Mesodermal cell (in vitro differentiated cells): ENCODE measurements around the gene WDR53. TPM values are rescaled to one million over a fixed set of nuclear protein-coding genes. Genes with fewer than 3 reads are reported as not detected.
"Not testable (repeated sequence)": the region's sequence is repeated elsewhere in the genome, so short reads cannot be mapped to it uniquely, and the experiment has no call there.

Source experiments
- H3K27ac ChIP-seq: 2 replicates; pipeline ENCODE4 v1.7.0; 2013; ENCODE audit warnings: mild to moderate bottlenecking, low read depth, low read length, moderate library complexity; ENCODE audit not compliant: severe bottlenecking
- H3K36me3 ChIP-seq: 2 replicates; pipeline ENCODE4 v1.7.1; 2013; ENCODE audit warnings: mild to moderate bottlenecking, low read length, moderate library complexity; ENCODE audit not compliant: control insufficient read depth, insufficient read depth
- H3K4me1 ChIP-seq: one replicate; pipeline ENCODE4 v1.7.1; 2013; ENCODE audit warnings: mild to moderate bottlenecking, low read length; ENCODE audit not compliant: insufficient read depth, control insufficient read depth, poor library complexity, severe bottlenecking
- H3K4me3 ChIP-seq: 2 replicates; pipeline ENCODE4 v1.7.0; 2013; ENCODE audit warnings: low read length, control low read depth, mild to moderate bottlenecking; ENCODE audit not compliant: insufficient read depth, poor library complexity, severe bottlenecking; ENCODE audit errors: extremely low read depth
- H3K9me3 ChIP-seq: 2 replicates; pipeline ENCODE4 v1.7.1; 2013; ENCODE audit warnings: mild to moderate bottlenecking, low read length, moderate library complexity; ENCODE audit not compliant: control insufficient read depth
- WGBS, 2 experiments: methylation state at CpG; one replicate each; pipeline ENCODE4 v1.1.5; 2013; ENCODE audit warnings: missing lambda C conversion rate in 2 of 2; ENCODE audit not compliant: insufficient coverage in 2 of 2; 5-methylcytosine and 5-hydroxymethylcytosine counted together
- polyA plus RNA-seq, 2 experiments: library from polyadenylated mRNA; stranded (reverse); fragments of 50-300 nt; gene quantifications; one replicate each; pipeline ENCODE4 v1.2.3, GENCODE V29; 2013

Gene WDR53
- 11.8 TPM for polyA plus RNA-seq (2013, experiment 1 of 2)
- polyA plus RNA-seq (2013, experiment 2 of 2), result 12.6 TPM

DNA sequence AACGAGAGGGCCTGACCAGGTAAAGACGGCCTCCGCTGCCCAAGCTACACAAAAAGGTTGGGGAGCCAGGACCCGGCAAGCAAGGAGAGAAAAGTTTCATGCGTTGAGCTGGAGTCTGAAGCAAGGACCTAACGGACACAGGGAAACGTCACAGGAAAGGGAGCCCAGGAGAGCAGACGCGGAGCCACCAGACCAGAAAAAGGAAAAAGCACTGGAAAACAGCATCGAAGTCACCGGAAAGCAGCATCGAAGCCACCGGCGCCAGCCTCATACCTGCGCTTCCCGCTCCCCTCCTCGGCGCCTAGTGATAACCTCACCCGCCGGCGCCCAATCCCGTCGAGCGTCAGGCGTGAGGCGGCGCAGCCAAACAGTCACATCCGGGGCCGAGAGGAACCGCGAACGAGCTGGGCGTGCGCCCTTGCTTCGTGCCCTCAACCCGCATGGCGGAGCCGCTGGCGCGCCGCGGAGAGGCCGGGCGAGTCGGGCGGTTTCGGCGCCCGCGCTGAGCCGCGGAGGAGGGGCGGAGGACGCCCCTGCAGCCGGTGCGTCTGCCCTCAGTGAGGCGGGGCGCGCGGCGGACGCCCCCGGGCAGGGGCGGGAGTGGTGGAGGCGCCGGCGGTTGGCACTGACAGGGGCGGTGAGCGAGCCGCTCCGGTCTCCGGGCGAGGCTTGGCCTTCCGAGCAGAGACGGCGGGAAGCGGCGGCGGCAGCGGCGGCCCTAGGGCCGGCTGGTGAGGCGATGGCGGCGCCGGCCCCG is at the start of gene WDR53, which contains the start of gene FBXO45:
Gene WDR53, minus strand, starts transcription at position 309 of the 757 bp plus-strand sequence. CDS start 7,079 bp downstream, outside the sequence.
Gene FBXO45, plus strand, starts transcription at position 415 of the 757 bp plus-strand sequence. Its CDS starts 325 bp downstream, at position 740.
- Histone ChIP-seq H3K27ac (peak within 1 kb of the TSS; percentile 75), H3K36me3 (peaks cover 16% of the 10 kb centered on the region), H3K9me3 (no peaks in the 10 kb centered on the region), H3K4me3 (peak within 1 kb of the TSS; percentile 97), H3K4me1 (peaks cover 3% of the 10 kb centered on the region)
- 0 to 1% methylated on average over 57 to 68 of the region's 87 CpGs for WGBS, 2 experiments

DNA sequence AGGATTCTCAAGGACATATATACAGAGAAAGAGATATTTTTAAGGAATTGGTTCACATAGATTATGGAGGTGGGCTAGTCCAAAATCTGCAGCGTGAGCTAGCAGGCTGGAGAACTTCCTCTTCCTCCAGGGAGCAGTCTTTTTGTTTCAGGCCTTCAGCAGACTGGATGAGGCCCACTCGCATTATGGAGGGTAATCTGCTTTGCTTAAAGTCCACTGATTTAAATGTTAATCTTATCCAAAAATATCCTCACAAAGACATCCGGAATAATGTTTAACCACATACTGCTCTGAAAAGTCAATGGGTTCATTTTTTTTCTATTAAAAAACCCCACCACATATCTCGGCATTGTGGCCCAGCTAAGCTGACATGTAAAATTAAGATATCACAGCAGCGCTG is 48.9 kb upstream of the WDR53 start:
- no peaks in the 10 kb centered on the region for H3K9me3 ChIP-seq
- WGBS, 2 experiments, result 94 to 97% methylated on average over 4 of the region's 5 CpGs

DNA sequence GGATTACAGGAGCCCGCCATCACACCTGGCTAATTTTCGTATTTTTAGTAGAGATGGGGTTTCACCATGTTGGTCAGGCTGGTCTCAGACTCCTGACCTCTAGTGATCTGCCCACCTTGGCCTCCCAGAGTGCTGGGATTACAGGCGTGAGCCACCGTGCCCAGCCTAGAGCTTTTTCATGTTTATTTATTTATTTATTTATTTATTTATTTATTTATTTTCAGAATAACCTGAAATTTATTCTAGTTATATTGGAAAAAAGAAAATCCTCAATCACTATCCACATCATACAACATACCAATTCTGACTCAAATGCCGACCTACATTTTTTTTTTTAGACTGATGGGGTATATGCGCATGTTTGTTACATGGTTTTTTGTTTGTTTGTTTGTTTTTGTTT is 46.9 kb upstream of the WDR53 start:
- not testable (repeated sequence) for H3K36me3 ChIP-seq, H3K9me3 ChIP-seq, H3K27ac ChIP-seq, H3K4me3 ChIP-seq
- peaks cover 20% of the 10 kb centered on the region for H3K4me1 ChIP-seq
- 92 to 100% methylated on average over 1 to 2 of the region's 6 CpGs for whole genome bisulfite sequencing, 2 experiments

More for the DNA sequence above, 48.9 kb upstream of the WDR53 start:
- Histone ChIP-seq H3K4me3 (no peak overlapping the region), H3K27ac (no peak overlapping the region), H3K4me1 (peaks cover 14% of the 10 kb centered on the region), H3K36me3 (no peaks in the 10 kb centered on the region)

- H3K4me1 ChIP-seq, result peaks cover 14% of the 10 kb centered on the region
- 72 to 84% methylated on average over 6 to 7 of the region's 10 CpGs for WGBS, 2 experiments
These were observed 43.6 kb upstream of the WDR53 start for GRCh38 chr3:196611761-196612483.

DNA sequence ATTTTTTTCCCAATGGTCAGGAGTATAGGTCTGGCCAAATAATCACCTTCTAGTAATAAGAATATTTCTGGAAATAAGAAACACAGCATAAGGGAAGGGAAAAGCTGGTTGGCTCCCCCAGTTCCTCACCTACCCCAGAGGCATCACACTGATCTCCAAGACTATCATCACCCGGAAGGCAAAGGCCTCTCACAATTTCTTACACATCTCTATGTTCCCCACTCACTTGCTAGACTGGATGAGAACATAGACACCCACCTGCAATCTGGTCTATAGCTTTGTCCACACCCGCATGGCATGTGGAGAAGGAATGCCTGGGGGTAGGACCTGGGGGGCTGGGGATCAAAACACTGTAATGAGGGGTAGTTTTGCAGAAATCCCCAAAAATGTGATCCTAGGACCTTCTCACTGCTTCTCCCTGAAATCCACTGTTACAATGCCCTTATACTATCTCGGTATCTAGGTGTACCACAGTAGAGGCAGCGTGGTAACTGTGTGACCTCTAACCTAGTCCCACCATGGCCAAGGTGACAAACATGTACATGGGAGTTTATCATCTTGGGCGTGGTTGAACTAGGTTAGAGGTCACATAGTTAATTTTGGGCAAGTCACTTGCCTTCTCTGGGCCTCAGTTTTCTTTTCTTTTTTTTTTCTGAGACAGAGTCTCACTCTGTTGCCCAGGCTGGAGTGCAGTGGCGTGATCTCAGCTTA is 41.6 kb upstream of the WDR53 start:
- H3K27ac ChIP-seq, result no peak overlapping the region
- H3K9me3 ChIP-seq, result no peaks in the 10 kb centered on the region
- peaks cover 14% of the 10 kb centered on the region for H3K4me1 ChIP-seq
- H3K36me3 ChIP-seq, result no peaks in the 10 kb centered on the region
- H3K4me3 ChIP-seq, result no peak overlapping the region
- 85 to 95% methylated on average over 4 to 5 of the region's 6 CpGs for WGBS, 2 experiments

More at GRCh38 chr3:196611761-196612483, 43.6 kb upstream of the WDR53 start:
- no peak overlapping the region for H3K4me3 ChIP-seq
- peak overlapping the region; percentile 84 for H3K27ac ChIP-seq
- no peaks in the 10 kb centered on the region for H3K9me3 ChIP-seq
- no peaks in the 10 kb centered on the region for H3K36me3 ChIP-seq

GRCh38 chr3:196609343-196609775 is 41.0 kb upstream of the WDR53 start:
- WGBS, 2 experiments, result 100% methylated on average over 1 of the region's 5 CpGs; no CpG with 5 or more reads in 1 of the 2 experiments
- Histone ChIP-seq H3K4me3 (no peak overlapping the region), H3K4me1 (peaks cover 14% of the 10 kb centered on the region), H3K27ac (no peak overlapping the region), H3K36me3 (no peaks in the 10 kb centered on the region), H3K9me3 (no peaks in the 10 kb centered on the region)

DNA sequence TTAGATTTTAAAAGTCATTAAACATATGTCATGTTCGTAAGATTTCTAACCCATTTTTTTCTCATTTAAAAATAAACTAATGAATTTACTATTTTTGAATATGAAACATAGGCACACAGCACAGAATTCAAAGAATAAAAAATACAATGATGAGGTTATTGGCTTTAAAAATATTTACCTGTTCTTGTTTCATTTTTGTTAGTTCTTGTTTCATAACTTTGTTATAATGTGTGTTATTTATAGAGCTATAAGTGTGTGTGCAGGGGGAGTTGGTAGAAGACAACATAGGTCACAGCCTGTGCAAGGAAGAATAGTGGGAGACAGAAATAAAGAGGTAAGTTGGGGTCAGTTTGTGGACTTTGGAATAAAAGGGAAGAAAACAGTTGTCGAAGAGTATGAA is 40.3 kb upstream of the WDR53 start:
- H3K4me1 ChIP-seq, result peaks cover 14% of the 10 kb centered on the region
- WGBS, 2 experiments, result no CpG with 5 or more reads among the region's 2 CpGs
- H3K36me3 ChIP-seq, result no peaks in the 10 kb centered on the region
- no peak overlapping the region for H3K27ac ChIP-seq
- no peak overlapping the region for H3K4me3 ChIP-seq
- no peaks in the 10 kb centered on the region for H3K9me3 ChIP-seq

DNA sequence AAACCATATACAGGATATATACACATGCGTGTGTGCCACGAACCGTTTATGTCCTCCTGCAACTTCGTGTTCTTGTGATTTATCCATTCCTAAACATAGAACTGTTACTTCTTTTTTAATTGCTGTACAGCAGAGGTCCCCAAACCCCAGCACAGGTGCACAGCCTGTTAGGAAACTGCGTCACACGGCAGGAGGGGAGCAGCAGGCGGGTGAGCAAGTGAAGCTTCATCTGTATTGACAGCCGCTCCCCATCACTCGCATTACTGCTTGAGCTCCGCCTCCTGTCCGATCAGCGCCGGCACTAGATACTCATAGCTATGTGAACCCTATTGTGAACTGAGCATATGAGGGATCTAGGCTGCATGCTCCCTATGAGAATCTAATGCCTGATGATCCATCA is 36.2 kb upstream of the WDR53 start:
- Histone ChIP-seq H3K27ac (no peak overlapping the region), H3K9me3 (no peaks in the 10 kb centered on the region), H3K4me1 (no peaks in the 10 kb centered on the region), H3K4me3 (no peak overlapping the region), H3K36me3 (no peaks in the 10 kb centered on the region)
- 85 to 86% methylated on average over 9 to 13 of the region's 13 CpGs for WGBS, 2 experiments

GRCh38 chr3:196603683-196604082 is 35.3 kb upstream of the WDR53 start:
- no peaks in the 10 kb centered on the region for H3K36me3 ChIP-seq
- 81 to 95% methylated on average over 4 to 5 of the region's 7 CpGs for WGBS, 2 experiments
- H3K9me3 ChIP-seq, result no peaks in the 10 kb centered on the region
- H3K4me1 ChIP-seq, result no peaks in the 10 kb centered on the region
- H3K27ac ChIP-seq, result no peak overlapping the region
- H3K4me3 ChIP-seq, result no peak overlapping the region

DNA sequence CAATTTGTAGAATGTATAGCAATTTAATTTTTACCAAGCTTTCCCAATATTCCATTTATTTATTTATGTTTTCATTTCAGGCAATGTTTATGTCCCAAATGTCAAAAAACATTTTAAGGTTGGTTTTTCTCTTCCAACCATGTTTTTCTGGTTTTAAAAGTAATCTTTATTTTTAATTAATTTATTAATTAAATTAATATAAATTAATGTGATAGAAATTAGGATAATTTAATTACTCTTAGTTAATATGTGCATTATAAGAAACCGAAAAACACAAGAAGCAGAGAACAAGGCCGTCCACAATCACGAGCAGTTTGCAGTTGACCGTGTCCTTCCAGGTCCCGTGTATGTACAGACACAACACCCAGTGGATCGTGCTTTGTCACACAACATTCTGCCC is 34.3 kb upstream of the WDR53 start:
- no peak overlapping the region for H3K4me3 ChIP-seq
- H3K27ac ChIP-seq, result no peak overlapping the region
- H3K9me3 ChIP-seq, result no peaks in the 10 kb centered on the region
- 93 to 95% methylated on average over 5 to 6 of the region's 6 CpGs for WGBS, 2 experiments
- H3K36me3 ChIP-seq, result no peaks in the 10 kb centered on the region
- no peaks in the 10 kb centered on the region for H3K4me1 ChIP-seq
